HG02798 (cell line): ENCODE results near the gene ITGA11.

ENCODE experiments used
- ATAC-seq: cut with Tn5 transposase; IDR thresholded peaks from one replicate; pipeline ENCODE4 v1.9.1; 2021; ENCODE audit warnings: mild to moderate bottlenecking; ENCODE audit not compliant: unreplicated experiment, poor library complexity

ITGA11 gene

GRCh38 chr15:68318008-68318835 is 113.7 kb downstream of the ITGA11 start:
- no peak for ATAC-seq

GRCh38 chr15:68317281-68318007 is 114.5 kb downstream of the ITGA11 start:
- ATAC-seq, result no peak

GRCh38 chr15:68316061-68316804 is 115.7 kb downstream of the ITGA11 start:
- ATAC-seq, result no peak

- no peak for ATAC-seq
Observed at GRCh38 chr15:68315495-68316031, 116.4 kb downstream of the ITGA11 start.

- no peak for ATAC-seq
Observed at GRCh38 chr15:68315035-68315434, 116.9 kb downstream of the ITGA11 start.

- no peak for ATAC-seq
Observed at GRCh38 chr15:68314563-68314962, 117.4 kb downstream of the ITGA11 start.

GRCh38 chr15:68313501-68314410 is 118.2 kb downstream of the ITGA11 start:
- ATAC-seq, result no peak

GRCh38 chr15:68312701-68313204 is 119.2 kb downstream of the ITGA11 start:
- ATAC-seq, result no peak

- ATAC-seq, result no peak
Observed at GRCh38 chr15:68311859-68312557, 120.0 kb downstream of the ITGA11 start.

GRCh38 chr15:68311464-68311835 is 120.5 kb downstream of the ITGA11 start:
- ATAC-seq, result no peak

GRCh38 chr15:68310804-68311463 is 121.0 kb downstream of the ITGA11 start:
- ATAC-seq, result no peak

- no peak for ATAC-seq
Observed at GRCh38 chr15:68310178-68310803, 121.7 kb downstream of the ITGA11 start.

- ATAC-seq, result no peak
Observed at GRCh38 chr15:68309024-68309423, 122.9 kb downstream of the ITGA11 start.

- ATAC-seq, result no peak
Observed at GRCh38 chr15:68307131-68307928, 124.6 kb downstream of the ITGA11 start.

GRCh38 chr15:68305420-68305871 is 126.5 kb downstream of the ITGA11 start:
- no peak for ATAC-seq

GRCh38 chr15:68304589-68305337 is 127.2 kb downstream of the ITGA11 start:
- no peak for ATAC-seq
